GM10266 (cell line): ENCODE data around the gene ZFP91.

Experiments
- DNase-seq: peaks from one replicate; pipeline ENCODE4 v3.0.0; 2012; ENCODE audit errors: extremely low spot score
- TF ChIP-seq, protein P1 (sequence below): IDR thresholded peaks from 2 replicates; pipeline ENCODE4 v1.5.1; 2012; ENCODE audit warnings: mild to moderate bottlenecking, low read depth; ENCODE audit not compliant: control insufficient read depth, insufficient read depth; ENCODE audit errors: missing control alignments

ZFP91 gene

DNA sequence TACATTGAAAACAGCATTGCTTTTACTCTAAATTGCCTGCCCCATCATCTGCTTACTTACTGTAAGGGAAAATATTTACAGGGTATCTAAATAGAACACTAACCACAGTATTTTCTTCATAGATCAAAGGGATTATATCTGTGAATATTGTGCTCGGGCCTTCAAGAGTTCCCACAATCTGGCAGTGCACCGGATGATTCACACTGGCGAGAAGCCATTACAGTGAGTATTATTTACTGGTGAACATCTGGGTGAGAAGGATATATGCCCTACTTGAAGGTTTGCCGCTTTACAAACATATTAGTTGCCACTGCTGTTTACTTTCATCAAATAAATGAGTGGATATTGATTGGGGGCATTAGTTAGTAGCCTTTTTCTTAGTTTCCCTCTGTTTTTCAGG lies 37.7 kb downstream of the ZFP91 start:
- TF ChIP-seq, protein P1, sequence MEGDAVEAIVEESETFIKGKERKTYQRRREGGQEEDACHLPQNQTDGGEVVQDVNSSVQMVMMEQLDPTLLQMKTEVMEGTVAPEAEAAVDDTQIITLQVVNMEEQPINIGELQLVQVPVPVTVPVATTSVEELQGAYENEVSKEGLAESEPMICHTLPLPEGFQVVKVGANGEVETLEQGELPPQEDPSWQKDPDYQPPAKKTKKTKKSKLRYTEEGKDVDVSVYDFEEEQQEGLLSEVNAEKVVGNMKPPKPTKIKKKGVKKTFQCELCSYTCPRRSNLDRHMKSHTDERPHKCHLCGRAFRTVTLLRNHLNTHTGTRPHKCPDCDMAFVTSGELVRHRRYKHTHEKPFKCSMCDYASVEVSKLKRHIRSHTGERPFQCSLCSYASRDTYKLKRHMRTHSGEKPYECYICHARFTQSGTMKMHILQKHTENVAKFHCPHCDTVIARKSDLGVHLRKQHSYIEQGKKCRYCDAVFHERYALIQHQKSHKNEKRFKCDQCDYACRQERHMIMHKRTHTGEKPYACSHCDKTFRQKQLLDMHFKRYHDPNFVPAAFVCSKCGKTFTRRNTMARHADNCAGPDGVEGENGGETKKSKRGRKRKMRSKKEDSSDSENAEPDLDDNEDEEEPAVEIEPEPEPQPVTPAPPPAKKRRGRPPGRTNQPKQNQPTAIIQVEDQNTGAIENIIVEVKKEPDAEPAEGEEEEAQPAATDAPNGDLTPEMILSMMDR = no peak
- DNase-seq = no peak

DNA sequence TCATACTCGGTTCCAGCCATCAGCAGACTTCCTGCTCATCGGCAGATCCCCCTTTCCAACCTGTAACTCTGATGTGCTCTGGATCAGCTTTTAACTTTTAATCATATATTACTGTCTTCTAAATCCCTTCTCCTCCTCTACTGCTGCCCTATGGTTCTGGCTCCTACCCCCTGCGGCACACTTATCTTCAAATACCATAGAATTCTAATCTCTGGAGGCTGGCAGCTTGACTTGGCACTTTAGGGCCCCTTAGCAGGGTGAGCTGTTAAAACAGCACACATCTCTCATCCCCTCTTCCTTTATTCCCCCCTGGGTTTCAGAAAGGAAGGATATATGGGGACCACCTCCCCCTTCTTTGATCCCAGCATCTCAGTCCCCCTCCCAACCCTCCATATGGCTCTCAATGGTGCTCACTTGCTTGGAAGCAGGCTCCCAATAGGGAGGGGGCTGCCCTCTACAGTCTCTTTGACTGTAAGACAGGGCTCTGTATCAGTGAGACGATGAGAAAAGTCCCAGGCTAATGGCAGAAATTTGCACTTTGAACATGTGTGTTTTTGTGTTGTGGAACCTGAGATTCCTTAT lies 39.2 kb downstream of the ZFP91 start:
- TF ChIP-seq, protein P1 = peak; percentile 25
- no peak for DNase-seq

DNA sequence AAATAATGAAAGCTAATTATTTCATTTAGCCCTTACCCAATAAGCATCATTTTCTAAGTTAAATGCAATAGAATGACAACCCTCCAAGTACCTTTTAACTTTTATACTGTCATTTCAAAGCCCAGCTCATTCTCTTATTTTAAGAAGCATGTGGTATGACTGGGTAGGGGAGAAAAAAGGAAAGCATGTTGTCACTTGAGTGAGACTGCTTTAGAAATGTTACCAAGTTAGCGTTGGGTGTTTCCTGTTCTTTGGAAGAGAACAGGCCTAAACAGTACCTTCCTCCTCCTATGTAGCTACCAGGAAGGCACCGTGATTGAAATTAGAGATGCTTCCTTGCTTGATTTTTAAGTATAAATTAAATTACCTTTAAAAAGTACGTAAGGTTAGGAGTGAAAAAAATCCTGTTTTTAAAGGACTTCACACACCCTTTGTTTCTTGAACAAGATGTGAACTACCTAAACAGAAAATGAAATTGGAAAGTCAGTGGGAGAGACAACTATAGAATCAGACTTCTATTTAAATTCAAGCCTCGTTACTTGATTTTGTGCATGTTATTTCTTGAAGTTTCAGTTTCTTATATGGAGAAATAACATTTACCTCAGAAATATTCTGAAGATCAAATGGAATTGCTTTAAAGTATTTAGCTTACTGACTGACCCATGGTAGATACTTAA lies 42.9 kb downstream of the ZFP91 start:
- TF ChIP-seq, protein P1 = no peak
- peak; percentile 19 for DNase-seq

DNA sequence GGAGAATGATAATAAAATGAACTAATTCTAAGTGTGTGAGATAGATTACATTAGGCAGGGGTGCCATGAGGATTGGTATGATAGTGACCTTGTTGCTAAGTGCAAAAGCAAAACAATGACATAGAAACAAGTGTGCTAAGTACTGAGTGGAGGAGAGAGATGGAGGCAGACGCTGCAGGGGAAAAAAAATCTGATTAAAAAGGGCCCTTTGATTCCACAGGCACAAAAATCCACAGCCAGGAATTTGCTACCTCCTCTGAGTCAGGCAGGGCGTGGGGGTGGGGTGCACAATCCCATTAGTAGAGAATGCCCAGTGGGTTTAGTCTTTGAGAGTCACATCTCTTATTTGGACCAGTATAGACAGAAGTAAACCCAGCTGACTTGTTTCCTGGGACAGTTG lies 43.5 kb downstream of the ZFP91 start, which contains the start of gene CNTF:
TSS of gene CNTF (plus strand) at position 322 of the 400 bp plus-strand sequence. CDS start 88 bp downstream, outside the sequence.
- DNase-seq = no peak
- TF ChIP-seq, protein P1 = no peak

DNA sequence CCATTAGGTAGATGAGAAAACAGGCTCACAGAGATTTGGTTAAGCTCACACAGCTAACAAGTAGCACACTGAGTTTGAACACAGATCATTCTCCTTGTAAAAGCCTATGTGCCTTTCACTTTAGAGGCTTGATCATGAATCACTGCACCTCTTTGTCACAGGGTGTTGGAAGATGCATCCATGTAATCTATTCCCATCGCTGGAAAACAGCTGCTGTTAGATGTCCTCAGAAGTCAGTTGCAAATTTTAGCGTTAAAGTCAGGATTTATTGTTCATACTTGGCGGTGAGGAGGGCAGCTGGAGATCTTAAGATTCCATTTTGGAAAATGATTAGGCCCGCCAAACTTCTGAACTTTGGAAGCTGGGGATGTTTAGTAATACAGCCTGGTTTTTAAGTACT lies 46.2 kb downstream of the ZFP91 start:
- TF ChIP-seq, protein P1 = no peak
- DNase-seq = no peak

DNA sequence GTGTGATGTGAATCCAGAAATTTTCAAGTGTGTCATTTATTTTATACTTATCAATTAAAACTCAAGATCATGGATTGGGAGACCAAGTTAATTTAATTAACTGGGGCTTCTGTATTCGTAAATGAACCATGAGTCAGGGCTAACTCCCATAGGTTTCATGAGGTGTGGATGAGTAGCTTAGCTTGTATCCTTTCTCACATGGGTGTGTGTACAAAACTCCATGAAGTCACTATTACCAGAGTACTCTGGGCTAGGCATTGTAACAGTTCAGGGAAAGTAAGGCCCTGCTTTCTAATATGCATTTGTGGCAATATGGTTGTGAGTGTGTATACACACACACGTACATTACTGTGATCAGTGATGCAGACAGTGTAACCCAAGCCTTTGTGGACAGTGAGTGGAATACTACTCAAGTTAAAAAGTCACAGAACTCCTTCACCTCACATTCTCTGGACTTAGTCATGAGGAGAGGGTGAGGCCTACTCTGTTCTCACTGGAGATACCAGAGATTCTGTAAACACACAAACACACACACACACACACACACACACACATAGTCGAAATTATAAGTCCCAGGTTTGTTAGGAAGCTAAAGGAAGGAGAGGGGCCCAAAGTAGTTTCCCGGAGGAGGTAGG lies 47.1 kb downstream of the ZFP91 start:
- TF ChIP-seq, protein P1 = no peak
- no peak for DNase-seq
